H1 (cell line): ENCODE results near the gene ATG7.

Experiments
- CEBPB ChIP-seq: IDR thresholded peaks from 2 replicates; pipeline ENCODE4 v1.6.1; 2012; ENCODE audit warnings: low read depth, low read length
- CHD1 ChIP-seq: IDR thresholded peaks from 2 replicates; pipeline ENCODE4 v1.6.1; 2012; ENCODE audit warnings: low read depth, low read length, improper control_type of control experiment
- EGR1 ChIP-seq: IDR thresholded peaks from 2 replicates; pipeline ENCODE4 v1.6.1; 2011; ENCODE audit warnings: low read depth, low read length, borderline replicate concordance
- EP300 ChIP-seq, 2 experiments: IDR thresholded peaks; 1 replicate in 1 of 2; 2 replicates in 1 of 2; pipeline ENCODE4 v1.6.1; 2011 to 2012; ENCODE audit warnings: low read depth in 2 of 2, low read length in 2 of 2, mild to moderate bottlenecking in 2 of 2, borderline replicate concordance in 1 of 2, inconsistent platforms in 1 of 2, moderate library complexity in 1 of 2
- EZH2 ChIP-seq: fragments of 200-600 bp; sonication (generic); IDR thresholded peaks from 2 replicates; pipeline ENCODE4 v1.7.1; 2012; ENCODE audit warnings: low read depth, mild to moderate bottlenecking, moderate library complexity, low read length, inconsistent platforms; ENCODE audit not compliant: severe bottlenecking
- FOSL1 ChIP-seq: IDR thresholded peaks from 2 replicates; pipeline ENCODE4 v1.6.1; 2011; ENCODE audit warnings: mild to moderate bottlenecking, low read depth, low read length, moderate library complexity; ENCODE audit not compliant: insufficient read depth
- NRF1 ChIP-seq: IDR thresholded peaks from 2 replicates; pipeline ENCODE4 v1.6.1; 2011; ENCODE audit warnings: mild to moderate bottlenecking, low read depth, low read length, improper control_type of control experiment
- POLR2A ChIP-seq, 2 experiments: IDR thresholded peaks; 1 replicate in 1 of 2; 2 replicates in 1 of 2; pipeline ENCODE4 v1.6.1; 2011; ENCODE audit warnings: low read depth in 2 of 2, low read length in 2 of 2, mild to moderate bottlenecking in 2 of 2; ENCODE audit errors: control extremely low read depth in 1 of 2
- POLR2AphosphoS5 ChIP-seq: IDR thresholded peaks from 2 replicates; pipeline ENCODE4 v1.6.1; 2011; ENCODE audit warnings: low read depth, low read length
- SIN3A ChIP-seq, 2 experiments: IDR thresholded peaks in 1 of 2; conservative IDR thresholded peaks in 1 of 2; 2 replicates each; pipeline ENCODE4 v1.6.1; 2011 to 2012; ENCODE audit warnings: low read length in 2 of 2, improper control_type of control experiment in 1 of 2, low read depth in 1 of 2, mild to moderate bottlenecking in 1 of 2
- SP1 ChIP-seq: IDR thresholded peaks from 2 replicates; pipeline ENCODE4 v1.6.1; 2011; ENCODE audit warnings: low read depth, low read length
- TF ChIP-seq, protein P1 (sequence below), 3 experiments: IDR thresholded peaks; 1 replicate in 2 of 3; 2 replicates in 1 of 3; pipeline versions ENCODE4 v1.5.1 to v1.6.1; 2011; ENCODE audit warnings: low read length in 3 of 3, mild to moderate bottlenecking in 3 of 3, inconsistent platforms in 2 of 3, low read depth in 1 of 3, moderate library complexity in 1 of 3; ENCODE audit not compliant: insufficient read depth in 1 of 3; ENCODE audit errors: control extremely low read depth in 1 of 3

DNA sequence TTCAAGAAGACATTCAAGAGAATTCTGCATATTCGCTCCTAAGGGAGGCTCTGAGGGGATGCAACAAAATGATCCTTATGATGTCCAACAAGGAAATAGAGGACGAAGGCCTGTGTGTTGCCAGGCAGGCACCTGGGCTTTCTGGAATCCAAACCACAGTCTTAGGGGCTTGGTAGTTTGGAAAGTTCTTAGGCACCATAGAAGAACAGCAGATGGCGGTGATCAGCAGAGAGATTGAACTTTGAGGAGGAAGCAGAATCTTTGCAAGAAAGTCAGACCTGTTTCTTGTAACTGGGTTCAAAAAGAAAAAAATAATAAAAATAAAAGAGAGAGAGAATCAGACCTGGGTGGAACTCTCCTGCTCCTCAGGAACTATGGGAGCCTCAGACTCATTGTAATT lies 11.7 kb upstream of the ATG7 start:
- TF ChIP-seq EP300 (IDR thresholded peaks at IDR 0.05; ENCODE audit: borderline replicate concordance in 1 of 2, low read depth in 2 of 2, low read length in 2 of 2) (no peak), SP1 (no peak), NRF1 (no peak), FOSL1 (no peak), POLR2A (IDR thresholded peaks at IDR 0.05; ENCODE audit: control extremely low read depth in 1 of 2, low read depth in 2 of 2, low read length in 2 of 2) (no peak), POLR2AphosphoS5 (no peak), EGR1 (no peak), SIN3A (conservative IDR thresholded peaks at IDR 0.05 in 1 of 2, IDR thresholded peaks at IDR 0.05 in 1 of 2; ENCODE audit: low read depth in 1 of 2, low read length in 2 of 2) (no peak), CEBPB (no peak), EZH2 (no peak), CHD1 (no peak)
- TF ChIP-seq, protein P1, sequence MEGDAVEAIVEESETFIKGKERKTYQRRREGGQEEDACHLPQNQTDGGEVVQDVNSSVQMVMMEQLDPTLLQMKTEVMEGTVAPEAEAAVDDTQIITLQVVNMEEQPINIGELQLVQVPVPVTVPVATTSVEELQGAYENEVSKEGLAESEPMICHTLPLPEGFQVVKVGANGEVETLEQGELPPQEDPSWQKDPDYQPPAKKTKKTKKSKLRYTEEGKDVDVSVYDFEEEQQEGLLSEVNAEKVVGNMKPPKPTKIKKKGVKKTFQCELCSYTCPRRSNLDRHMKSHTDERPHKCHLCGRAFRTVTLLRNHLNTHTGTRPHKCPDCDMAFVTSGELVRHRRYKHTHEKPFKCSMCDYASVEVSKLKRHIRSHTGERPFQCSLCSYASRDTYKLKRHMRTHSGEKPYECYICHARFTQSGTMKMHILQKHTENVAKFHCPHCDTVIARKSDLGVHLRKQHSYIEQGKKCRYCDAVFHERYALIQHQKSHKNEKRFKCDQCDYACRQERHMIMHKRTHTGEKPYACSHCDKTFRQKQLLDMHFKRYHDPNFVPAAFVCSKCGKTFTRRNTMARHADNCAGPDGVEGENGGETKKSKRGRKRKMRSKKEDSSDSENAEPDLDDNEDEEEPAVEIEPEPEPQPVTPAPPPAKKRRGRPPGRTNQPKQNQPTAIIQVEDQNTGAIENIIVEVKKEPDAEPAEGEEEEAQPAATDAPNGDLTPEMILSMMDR (IDR thresholded peaks at IDR 0.05; ENCODE audit: control extremely low read depth in 1 of 3, insufficient read depth in 1 of 3, low read depth in 1 of 3, low read length in 3 of 3), result no peak
